ENCODE data around the gene TBX15.
A peak's percentile ranks its signal among the peaks of the same experiment; 100 is the strongest.

Gene TBX15

GRCh38 chr1:118933051-118933781 lies 54.9 kb downstream of the TBX15 start:
- H3K9ac ChIP-seq (ENCODE audit: low read length) = no peak overlapping the region
- H3K36me3 ChIP-seq (ENCODE audit: control insufficient read depth, insufficient read depth, low read length, severe bottlenecking) = peaks cover 19% of the 10 kb centered on the region
- no peaks in the 10 kb centered on the region for H3K9me3 ChIP-seq (ENCODE audit: control insufficient read depth, low read length)
- no peaks in the 10 kb centered on the region for H3K27me3 ChIP-seq (replicated peaks; ENCODE audit: control insufficient read depth, insufficient read depth, low read length)
- peaks cover 12% of the 10 kb centered on the region for H3K4me1 ChIP-seq (ENCODE audit: control insufficient read depth, insufficient read depth, low read length)
- DNase-seq (ENCODE audit: low read depth) = no peak
- no peak overlapping the region for H3K4me3 ChIP-seq (ENCODE audit: low read length)

GRCh38 chr1:118931876-118932275 lies 56.3 kb downstream of the TBX15 start:
- Histone ChIP-seq H3K4me3 (ENCODE audit: low read length) (no peak overlapping the region), H3K9me3 (ENCODE audit: control insufficient read depth, low read length) (no peaks in the 10 kb centered on the region), H3K4me1 (ENCODE audit: control insufficient read depth, insufficient read depth, low read length) (peaks cover 12% of the 10 kb centered on the region), H3K36me3 (ENCODE audit: control insufficient read depth, insufficient read depth, low read length, severe bottlenecking) (peaks cover 22% of the 10 kb centered on the region), H3K9ac (ENCODE audit: low read length) (no peak overlapping the region), H3K27me3 (replicated peaks; ENCODE audit: control insufficient read depth, insufficient read depth, low read length) (no peaks in the 10 kb centered on the region)
- DNase-seq (ENCODE audit: low read depth) = no peak

GRCh38 chr1:118928739-118929554 lies 59.2 kb downstream of the TBX15 start:
- H3K9me3 ChIP-seq (ENCODE audit: control insufficient read depth, low read length) = no peaks in the 10 kb centered on the region
- H3K4me3 ChIP-seq (ENCODE audit: low read length) = no peak overlapping the region
- peaks cover 50% of the 10 kb centered on the region for H3K36me3 ChIP-seq (ENCODE audit: control insufficient read depth, insufficient read depth, low read length, severe bottlenecking)
- no peak overlapping the region for H3K9ac ChIP-seq (ENCODE audit: low read length)
- DNase-seq (ENCODE audit: low read depth) = peak; percentile 40
- H3K4me1 ChIP-seq (ENCODE audit: control insufficient read depth, insufficient read depth, low read length) = no peaks in the 10 kb centered on the region
- no peaks in the 10 kb centered on the region for H3K27me3 ChIP-seq (replicated peaks; ENCODE audit: control insufficient read depth, insufficient read depth, low read length)

GRCh38 chr1:118927427-118928187 lies 60.5 kb downstream of the TBX15 start:
- Histone ChIP-seq H3K9me3 (ENCODE audit: control insufficient read depth, low read length) (no peaks in the 10 kb centered on the region), H3K4me3 (ENCODE audit: low read length) (no peak overlapping the region), H3K4me1 (ENCODE audit: control insufficient read depth, insufficient read depth, low read length) (no peaks in the 10 kb centered on the region), H3K9ac (ENCODE audit: low read length) (no peak overlapping the region), H3K27me3 (replicated peaks; ENCODE audit: control insufficient read depth, insufficient read depth, low read length) (no peaks in the 10 kb centered on the region), H3K36me3 (ENCODE audit: control insufficient read depth, insufficient read depth, low read length, severe bottlenecking) (peaks cover 63% of the 10 kb centered on the region)
- DNase-seq (ENCODE audit: low read depth) = no peak

- H3K4me1 ChIP-seq (ENCODE audit: control insufficient read depth, insufficient read depth, low read length) = no peaks in the 10 kb centered on the region
- no peaks in the 10 kb centered on the region for H3K27me3 ChIP-seq (replicated peaks; ENCODE audit: control insufficient read depth, insufficient read depth, low read length)
- no peak overlapping the region for H3K4me3 ChIP-seq (ENCODE audit: low read length)
- peaks cover 74% of the 10 kb centered on the region for H3K36me3 ChIP-seq (ENCODE audit: control insufficient read depth, insufficient read depth, low read length, severe bottlenecking)
- H3K9me3 ChIP-seq (ENCODE audit: control insufficient read depth, low read length) = no peaks in the 10 kb centered on the region
- H3K9ac ChIP-seq (ENCODE audit: low read length) = no peak overlapping the region
- DNase-seq (ENCODE audit: low read depth) = no peak
These were observed 61.9 kb downstream of the TBX15 start for GRCh38 chr1:118926261-118926660.

- H3K9me3 ChIP-seq (ENCODE audit: control insufficient read depth, low read length) = no peaks in the 10 kb centered on the region
- no peaks in the 10 kb centered on the region for H3K27me3 ChIP-seq (replicated peaks; ENCODE audit: control insufficient read depth, insufficient read depth, low read length)
- no peak for DNase-seq (ENCODE audit: low read depth)
- no peaks in the 10 kb centered on the region for H3K4me1 ChIP-seq (ENCODE audit: control insufficient read depth, insufficient read depth, low read length)
- H3K4me3 ChIP-seq (ENCODE audit: low read length) = no peak overlapping the region
- H3K9ac ChIP-seq (ENCODE audit: low read length) = no peak overlapping the region
- peaks cover 73% of the 10 kb centered on the region for H3K36me3 ChIP-seq (ENCODE audit: control insufficient read depth, insufficient read depth, low read length, severe bottlenecking)
These were observed 62.5 kb downstream of the TBX15 start for GRCh38 chr1:118925651-118926050.

- Histone ChIP-seq H3K4me1 (ENCODE audit: control insufficient read depth, insufficient read depth, low read length) (no peaks in the 10 kb centered on the region), H3K27me3 (replicated peaks; ENCODE audit: control insufficient read depth, insufficient read depth, low read length) (no peaks in the 10 kb centered on the region), H3K9ac (ENCODE audit: low read length) (no peak overlapping the region), H3K4me3 (ENCODE audit: low read length) (no peak overlapping the region), H3K36me3 (ENCODE audit: control insufficient read depth, insufficient read depth, low read length, severe bottlenecking) (peaks cover 73% of the 10 kb centered on the region), H3K9me3 (ENCODE audit: control insufficient read depth, low read length) (no peaks in the 10 kb centered on the region)
- DNase-seq (ENCODE audit: low read depth) = no peak
These were observed 64.8 kb downstream of the TBX15 start for GRCh38 chr1:118923319-118923718.

- Histone ChIP-seq H3K4me1 (ENCODE audit: control insufficient read depth, insufficient read depth, low read length) (no peaks in the 10 kb centered on the region), H3K9me3 (ENCODE audit: control insufficient read depth, low read length) (no peaks in the 10 kb centered on the region), H3K36me3 (ENCODE audit: control insufficient read depth, insufficient read depth, low read length, severe bottlenecking) (peaks cover 75% of the 10 kb centered on the region), H3K4me3 (ENCODE audit: low read length) (no peak overlapping the region), H3K9ac (ENCODE audit: low read length) (no peak overlapping the region), H3K27me3 (replicated peaks; ENCODE audit: control insufficient read depth, insufficient read depth, low read length) (no peaks in the 10 kb centered on the region)
- no peak for DNase-seq (ENCODE audit: low read depth)
These were observed 66.1 kb downstream of the TBX15 start for GRCh38 chr1:118921994-118922393.

- no peaks in the 10 kb centered on the region for H3K4me1 ChIP-seq (ENCODE audit: control insufficient read depth, insufficient read depth, low read length)
- H3K4me3 ChIP-seq (ENCODE audit: low read length) = no peak overlapping the region
- H3K9me3 ChIP-seq (ENCODE audit: control insufficient read depth, low read length) = no peaks in the 10 kb centered on the region
- H3K27me3 ChIP-seq (replicated peaks; ENCODE audit: control insufficient read depth, insufficient read depth, low read length) = no peaks in the 10 kb centered on the region
- no peak for DNase-seq (ENCODE audit: low read depth)
- H3K9ac ChIP-seq (ENCODE audit: low read length) = no peak overlapping the region
- peaks cover 65% of the 10 kb centered on the region for H3K36me3 ChIP-seq (ENCODE audit: control insufficient read depth, insufficient read depth, low read length, severe bottlenecking)
These were observed 67.9 kb downstream of the TBX15 start for GRCh38 chr1:118920124-118920717.

GRCh38 chr1:118918940-118919259 lies 69.2 kb downstream of the TBX15 start:
- H3K4me3 ChIP-seq (ENCODE audit: low read length) = no peak overlapping the region
- no peak overlapping the region for H3K9ac ChIP-seq (ENCODE audit: low read length)
- no peaks in the 10 kb centered on the region for H3K9me3 ChIP-seq (ENCODE audit: control insufficient read depth, low read length)
- peaks cover 7% of the 10 kb centered on the region for H3K4me1 ChIP-seq (ENCODE audit: control insufficient read depth, insufficient read depth, low read length)
- H3K36me3 ChIP-seq (ENCODE audit: control insufficient read depth, insufficient read depth, low read length, severe bottlenecking) = peaks cover 62% of the 10 kb centered on the region
- no peaks in the 10 kb centered on the region for H3K27me3 ChIP-seq (replicated peaks; ENCODE audit: control insufficient read depth, insufficient read depth, low read length)
- no peak for DNase-seq (ENCODE audit: low read depth)
